ENCODE data around the gene HIVEP1.

The HIVEP1 gene

DNA sequence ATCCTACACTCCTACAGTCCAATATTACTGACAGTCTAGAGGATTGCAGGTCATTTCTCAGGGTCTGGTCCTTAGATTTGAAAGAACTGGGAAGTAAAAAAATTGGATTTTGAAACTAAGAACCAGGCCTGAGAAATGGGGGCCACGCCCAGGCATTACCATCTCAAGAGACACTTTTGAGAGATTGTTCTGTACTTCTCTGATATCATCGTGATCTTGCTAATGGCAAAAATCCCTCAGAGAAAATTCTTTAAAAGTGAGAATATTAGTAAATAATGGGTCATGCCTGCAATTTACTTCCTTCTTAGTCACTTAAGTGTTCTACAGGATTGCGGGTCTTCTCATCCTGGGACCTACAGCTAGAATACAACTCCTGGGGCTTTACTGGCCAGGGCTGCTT is 42.0 kb upstream of the HIVEP1 start:
- TF ChIP-seq, protein P1, sequence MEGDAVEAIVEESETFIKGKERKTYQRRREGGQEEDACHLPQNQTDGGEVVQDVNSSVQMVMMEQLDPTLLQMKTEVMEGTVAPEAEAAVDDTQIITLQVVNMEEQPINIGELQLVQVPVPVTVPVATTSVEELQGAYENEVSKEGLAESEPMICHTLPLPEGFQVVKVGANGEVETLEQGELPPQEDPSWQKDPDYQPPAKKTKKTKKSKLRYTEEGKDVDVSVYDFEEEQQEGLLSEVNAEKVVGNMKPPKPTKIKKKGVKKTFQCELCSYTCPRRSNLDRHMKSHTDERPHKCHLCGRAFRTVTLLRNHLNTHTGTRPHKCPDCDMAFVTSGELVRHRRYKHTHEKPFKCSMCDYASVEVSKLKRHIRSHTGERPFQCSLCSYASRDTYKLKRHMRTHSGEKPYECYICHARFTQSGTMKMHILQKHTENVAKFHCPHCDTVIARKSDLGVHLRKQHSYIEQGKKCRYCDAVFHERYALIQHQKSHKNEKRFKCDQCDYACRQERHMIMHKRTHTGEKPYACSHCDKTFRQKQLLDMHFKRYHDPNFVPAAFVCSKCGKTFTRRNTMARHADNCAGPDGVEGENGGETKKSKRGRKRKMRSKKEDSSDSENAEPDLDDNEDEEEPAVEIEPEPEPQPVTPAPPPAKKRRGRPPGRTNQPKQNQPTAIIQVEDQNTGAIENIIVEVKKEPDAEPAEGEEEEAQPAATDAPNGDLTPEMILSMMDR (conservative IDR thresholded peaks at IDR 0.05; ENCODE audit: low read depth, low read length), result no peak
- no peak for DNase-seq (ENCODE audit: low read depth)
- no peak overlapping the region for H3K4me3 ChIP-seq (ENCODE audit: low read depth, low read length)

- TF ChIP-seq, protein P1 (conservative IDR thresholded peaks at IDR 0.05; ENCODE audit: low read depth, low read length), result no peak
- H3K4me3 ChIP-seq (ENCODE audit: low read depth, low read length), result no peak overlapping the region
- peak; percentile 80 for DNase-seq (ENCODE audit: low read depth)
These were observed 41.0 kb upstream of the HIVEP1 start for GRCh38 chr6:11971154-11971553.

GRCh38 chr6:11972270-11972669 is 39.8 kb upstream of the HIVEP1 start:
- H3K4me3 ChIP-seq (ENCODE audit: low read depth, low read length), result no peak overlapping the region
- TF ChIP-seq, protein P1 (conservative IDR thresholded peaks at IDR 0.05; ENCODE audit: low read depth, low read length), result no peak
- DNase-seq (ENCODE audit: low read depth), result no peak

- DNase-seq (ENCODE audit: low read depth), result peak; percentile 14
- no peak overlapping the region for H3K4me3 ChIP-seq (ENCODE audit: low read depth, low read length)
- TF ChIP-seq, protein P1 (conservative IDR thresholded peaks at IDR 0.05; ENCODE audit: low read depth, low read length), result no peak
These were observed 39.3 kb upstream of the HIVEP1 start for GRCh38 chr6:11972806-11973205.

DNA sequence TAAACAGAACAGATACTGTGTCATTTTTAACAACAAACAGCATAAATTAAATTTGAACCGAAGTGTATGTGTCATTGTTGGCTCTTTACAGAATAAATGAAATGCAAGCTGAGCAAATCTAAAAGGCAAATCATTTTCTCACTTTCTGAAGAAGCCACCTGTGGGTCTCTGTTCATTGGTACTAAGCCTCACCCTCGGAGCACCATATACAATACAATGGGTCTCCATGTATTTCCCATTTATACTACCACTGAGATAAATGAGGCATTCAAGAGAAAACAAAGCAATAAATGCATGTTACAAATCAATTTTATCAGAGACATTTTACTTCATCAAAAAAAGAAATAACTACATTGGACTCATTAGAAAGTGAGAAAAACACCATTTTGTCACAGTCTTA is 38.9 kb upstream of the HIVEP1 start:
- DNase-seq (ENCODE audit: low read depth), result no peak
- TF ChIP-seq, protein P1 (conservative IDR thresholded peaks at IDR 0.05; ENCODE audit: low read depth, low read length), result no peak
- H3K4me3 ChIP-seq (ENCODE audit: low read depth, low read length), result no peak overlapping the region

DNA sequence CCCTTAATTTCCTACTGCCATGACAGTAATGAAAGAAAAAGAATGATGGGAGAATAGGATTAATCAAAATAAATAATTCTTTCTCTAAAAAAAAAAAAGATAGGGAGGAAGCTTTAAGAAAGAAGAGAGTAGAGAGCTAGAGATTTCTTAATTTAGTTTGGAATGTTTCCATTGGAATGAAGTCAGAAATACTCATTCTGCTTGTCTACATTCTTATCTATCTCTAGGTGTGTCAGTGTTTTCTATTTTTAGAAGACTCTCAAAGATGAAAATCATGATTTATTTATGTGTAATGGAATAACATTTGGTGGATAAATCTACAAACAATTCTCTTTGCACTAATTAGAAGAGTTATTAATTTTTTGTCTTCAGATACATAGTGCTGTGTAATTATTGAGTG is 38.0 kb upstream of the HIVEP1 start:
- no peak overlapping the region for H3K4me3 ChIP-seq (ENCODE audit: low read depth, low read length)
- peak; percentile 66 for DNase-seq (ENCODE audit: low read depth)
- TF ChIP-seq, protein P1 (conservative IDR thresholded peaks at IDR 0.05; ENCODE audit: low read depth, low read length), result no peak

- TF ChIP-seq, protein P1 (conservative IDR thresholded peaks at IDR 0.05; ENCODE audit: low read depth, low read length), result no peak
- no peak overlapping the region for H3K4me3 ChIP-seq (ENCODE audit: low read depth, low read length)
- DNase-seq (ENCODE audit: low read depth), result no peak
These were observed 36.6 kb upstream of the HIVEP1 start for GRCh38 chr6:11975353-11975977.

All from choroid plexus epithelial cell (primary cell).